OCI-LY3 (cell line): Measurements from ENCODE around the gene PDLIM5.

Source experiments
- H2AFZ ChIP-seq: fragments of 200-600, 300-600 bp; shearing (Covaris generic); 2 replicates; pipeline ENCODE4 v1.6.0; 2014; ENCODE audit warnings: antibody characterized with exemption, low read depth, low read length
- H3K27ac ChIP-seq: fragments of 200-600, 300-600 bp; sonication (generic); 2 replicates; pipeline ENCODE4 v1.5.1; 2014; ENCODE audit warnings: mild to moderate bottlenecking, low read length, moderate library complexity, mixed read lengths
- H3K27me3 ChIP-seq: fragments of 200-600, 300-600 bp; sonication (generic); 2 replicates; pipeline ENCODE4 v1.6.1; 2014; ENCODE audit warnings: low read depth, low read length, mixed read lengths
- H3K36me3 ChIP-seq: fragments of 200-600, 300-600 bp; sonication (generic); replicated peaks from 2 replicates; pipeline ENCODE3; 2014; ENCODE audit warnings: low read depth, low read length, mixed read lengths
- H3K4me1 ChIP-seq: fragments of 300-600, 200-600 bp; sonication (generic); 2 replicates; pipeline ENCODE4 v1.6.1; 2014; ENCODE audit warnings: low read length, mixed read lengths
- H3K4me2 ChIP-seq: fragments of 200-600, 300-600 bp; sonication (generic); 2 replicates; pipeline ENCODE4 v1.6.1; 2014; ENCODE audit warnings: low read length, mixed read lengths
- H3K4me3 ChIP-seq: fragments of 300-600, 200-600 bp; sonication (generic); 2 replicates; pipeline ENCODE4 v1.5.1; 2014; ENCODE audit warnings: antibody characterized with exemption, mild to moderate bottlenecking, low read length, moderate library complexity
- H3K79me2 ChIP-seq: fragments of 300-600, 200-600 bp; shearing (Covaris generic); 2 replicates; pipeline ENCODE4 v1.6.1; 2014; ENCODE audit warnings: mild to moderate bottlenecking, low read length, mixed read lengths
- H3K9ac ChIP-seq: fragments of 300-600, 200-600 bp; shearing (Covaris generic); 2 replicates; pipeline ENCODE4 v1.6.0; 2014; ENCODE audit warnings: mild to moderate bottlenecking, low read length, moderate library complexity
- H3K9me3 ChIP-seq: fragments of 200-600, 300-600 bp; shearing (Covaris generic); 2 replicates; pipeline ENCODE4 v1.6.1; 2014; ENCODE audit warnings: low read length, mixed read lengths; ENCODE audit not compliant: insufficient read depth
- H4K20me1 ChIP-seq: fragments of 200-600, 300-600 bp; sonication (generic); 2 replicates; pipeline ENCODE4 v1.6.1; 2016; ENCODE audit warnings: low read length, mixed read lengths; ENCODE audit not compliant: insufficient read depth
- EZH2phosphoT487 ChIP-seq: fragments of 200-600 bp; shearing (Covaris generic); IDR thresholded peaks from 2 replicates; pipeline ENCODE4 v1.6.1; 2018; ENCODE audit warnings: antibody characterized with exemption, mixed run types, low read depth
- TF ChIP-seq, protein P1 (sequence below): fragments of 200-600, 300-600 bp; sonication (generic); IDR thresholded peaks from 2 replicates; pipeline ENCODE4 v1.5.1; 2014; ENCODE audit warnings: antibody characterized with exemption, low read length, low read depth

Gene PDLIM5

DNA sequence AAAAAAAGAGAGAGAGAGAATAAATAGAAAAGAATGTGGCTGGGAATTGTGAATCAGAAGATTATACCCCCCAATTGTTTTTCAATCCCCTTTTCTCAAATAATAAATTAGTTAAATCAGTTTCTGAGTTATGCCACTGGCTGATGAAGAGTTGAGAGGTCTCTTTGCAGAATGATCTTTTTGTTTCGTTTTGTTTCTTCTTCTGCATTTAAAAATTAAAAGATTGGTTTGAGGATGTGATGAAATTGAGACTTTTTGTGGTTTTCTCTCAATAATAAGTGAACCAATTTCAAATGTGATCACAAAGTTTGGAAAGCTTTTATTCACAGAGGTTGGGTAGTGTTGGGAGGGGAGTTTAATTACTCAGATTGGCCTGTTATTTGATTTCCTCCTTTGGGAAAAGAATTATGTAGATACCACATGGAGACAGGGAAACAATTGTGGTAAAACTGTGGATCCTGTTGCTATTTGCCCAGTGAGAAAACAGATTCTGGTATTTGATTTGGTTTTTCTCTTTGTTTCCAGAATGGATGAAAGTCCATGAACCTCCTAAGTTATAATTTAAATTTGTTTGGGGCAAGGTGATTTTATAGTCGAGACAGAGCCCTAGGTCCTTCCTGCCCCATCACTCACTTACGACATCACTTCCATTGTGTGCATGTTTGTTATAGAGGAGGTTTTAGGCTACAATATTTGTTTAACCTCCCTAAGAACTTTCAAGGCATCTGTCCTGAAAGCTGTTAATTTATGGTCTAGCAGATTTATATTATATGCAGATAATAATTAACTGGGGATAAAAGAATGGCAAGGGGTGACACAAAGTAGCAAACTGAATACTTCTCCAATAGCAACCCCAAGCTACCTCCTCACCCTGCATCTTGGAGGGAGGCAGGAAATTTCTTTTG lies 214.0 kb downstream of the PDLIM5 start:
- H3K36me3 ChIP-seq = no peaks in the 10 kb centered on the region

DNA sequence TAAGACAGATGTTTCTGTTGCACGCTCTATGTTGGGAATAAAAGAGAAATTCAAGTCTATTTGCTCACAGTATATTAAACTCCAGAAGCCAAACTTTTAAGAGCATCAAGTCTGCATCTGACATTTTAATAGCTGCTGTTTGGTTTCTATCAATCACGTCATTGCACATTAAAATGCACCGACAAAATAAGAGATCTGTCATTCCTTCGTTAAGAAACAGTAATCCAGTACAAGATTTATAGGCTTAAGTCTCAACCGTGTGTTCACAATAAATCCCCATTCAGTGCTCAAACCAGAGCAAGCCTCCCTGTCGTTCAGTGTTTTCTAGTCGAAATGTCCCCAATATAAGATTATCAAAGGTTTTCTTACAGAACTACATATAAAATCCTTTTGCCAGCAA lies 217.0 kb downstream of the PDLIM5 start:
- H3K27me3 ChIP-seq = no peaks in the 10 kb centered on the region
- no peaks in the 10 kb centered on the region for H3K36me3 ChIP-seq
- H3K4me3 ChIP-seq = no peak overlapping the region
- no peak overlapping the region for H2AFZ ChIP-seq
- no peak overlapping the region for H3K4me2 ChIP-seq
- no peaks in the 10 kb centered on the region for H3K9me3 ChIP-seq
- no peak overlapping the region for H3K27ac ChIP-seq
- no peaks in the 10 kb centered on the region for H3K4me1 ChIP-seq
- no peaks in the 10 kb centered on the region for H3K79me2 ChIP-seq
- H4K20me1 ChIP-seq = no peaks in the 10 kb centered on the region
- TF ChIP-seq, protein P1, sequence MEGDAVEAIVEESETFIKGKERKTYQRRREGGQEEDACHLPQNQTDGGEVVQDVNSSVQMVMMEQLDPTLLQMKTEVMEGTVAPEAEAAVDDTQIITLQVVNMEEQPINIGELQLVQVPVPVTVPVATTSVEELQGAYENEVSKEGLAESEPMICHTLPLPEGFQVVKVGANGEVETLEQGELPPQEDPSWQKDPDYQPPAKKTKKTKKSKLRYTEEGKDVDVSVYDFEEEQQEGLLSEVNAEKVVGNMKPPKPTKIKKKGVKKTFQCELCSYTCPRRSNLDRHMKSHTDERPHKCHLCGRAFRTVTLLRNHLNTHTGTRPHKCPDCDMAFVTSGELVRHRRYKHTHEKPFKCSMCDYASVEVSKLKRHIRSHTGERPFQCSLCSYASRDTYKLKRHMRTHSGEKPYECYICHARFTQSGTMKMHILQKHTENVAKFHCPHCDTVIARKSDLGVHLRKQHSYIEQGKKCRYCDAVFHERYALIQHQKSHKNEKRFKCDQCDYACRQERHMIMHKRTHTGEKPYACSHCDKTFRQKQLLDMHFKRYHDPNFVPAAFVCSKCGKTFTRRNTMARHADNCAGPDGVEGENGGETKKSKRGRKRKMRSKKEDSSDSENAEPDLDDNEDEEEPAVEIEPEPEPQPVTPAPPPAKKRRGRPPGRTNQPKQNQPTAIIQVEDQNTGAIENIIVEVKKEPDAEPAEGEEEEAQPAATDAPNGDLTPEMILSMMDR = no peak
- no peak for TF ChIP-seq EZH2phosphoT487
- no peak overlapping the region for H3K9ac ChIP-seq

More for the DNA sequence above, 214.0 kb downstream of the PDLIM5 start:
- H3K79me2 ChIP-seq = no peaks in the 10 kb centered on the region
- no peak for TF ChIP-seq EZH2phosphoT487
- TF ChIP-seq, protein P1 = no peak
- no peak overlapping the region for H3K4me2 ChIP-seq
- H4K20me1 ChIP-seq = no peaks in the 10 kb centered on the region
- H2AFZ ChIP-seq = no peak overlapping the region
- no peaks in the 10 kb centered on the region for H3K4me1 ChIP-seq
- H3K4me3 ChIP-seq = no peak overlapping the region
- H3K27me3 ChIP-seq = no peaks in the 10 kb centered on the region
- H3K9ac ChIP-seq = no peak overlapping the region
- H3K27ac ChIP-seq = no peak overlapping the region
- H3K9me3 ChIP-seq = no peaks in the 10 kb centered on the region

DNA sequence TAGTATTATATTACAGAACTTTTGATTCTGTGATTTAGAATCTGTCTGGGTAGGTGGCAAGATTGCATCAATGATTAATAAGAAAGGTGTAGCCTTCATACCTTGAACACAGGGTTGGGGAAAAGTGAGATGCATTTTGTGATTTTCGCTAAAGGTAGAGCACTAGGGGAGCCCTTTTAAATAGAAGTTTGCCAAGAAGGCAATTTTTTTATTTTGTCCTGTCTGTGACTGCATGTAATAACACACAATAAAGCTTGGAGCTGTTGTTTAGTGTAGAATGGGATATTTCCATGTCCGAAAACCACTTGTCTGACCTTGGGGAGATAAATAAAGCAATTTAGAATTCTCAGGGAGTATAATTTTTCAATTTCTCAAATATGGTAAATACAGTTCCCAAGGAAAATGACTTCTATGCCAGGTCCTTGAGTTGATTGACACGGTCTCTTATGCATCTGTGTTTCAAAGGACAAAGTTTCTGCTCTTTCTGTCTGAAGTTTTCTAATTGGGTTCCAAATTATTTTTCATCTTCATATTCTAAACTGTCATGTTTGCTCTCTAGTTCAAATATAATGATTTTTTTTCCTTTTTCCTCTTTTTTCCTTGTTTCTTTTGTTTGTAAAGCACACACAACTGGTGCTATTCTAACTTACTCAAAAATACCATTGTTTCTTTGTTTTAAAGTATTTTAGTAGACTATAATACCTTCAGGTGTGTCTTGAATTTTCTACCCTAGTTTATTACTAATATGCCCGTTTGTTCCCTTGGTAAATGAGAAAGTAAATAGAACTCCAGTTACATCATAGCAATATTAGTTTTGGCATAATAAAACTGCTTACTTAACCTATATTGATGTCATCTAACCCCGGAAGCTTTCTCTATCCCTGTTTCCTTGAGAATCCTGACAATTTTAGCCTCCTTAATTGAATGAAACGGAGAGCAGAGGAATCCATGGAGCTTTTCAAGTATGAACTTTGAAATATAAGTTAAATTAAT lies 218.2 kb downstream of the PDLIM5 start:
- H3K4me2 ChIP-seq = no peak overlapping the region
- H3K27ac ChIP-seq = no peak overlapping the region
- no peaks in the 10 kb centered on the region for H4K20me1 ChIP-seq
- no peaks in the 10 kb centered on the region for H3K79me2 ChIP-seq
- H3K9ac ChIP-seq = no peak overlapping the region
- no peaks in the 10 kb centered on the region for H3K9me3 ChIP-seq
- H3K27me3 ChIP-seq = no peaks in the 10 kb centered on the region
- H2AFZ ChIP-seq = no peak overlapping the region
- no peaks in the 10 kb centered on the region for H3K4me1 ChIP-seq
- TF ChIP-seq, protein P1 = no peak
- no peak for TF ChIP-seq EZH2phosphoT487
- no peak overlapping the region for H3K4me3 ChIP-seq
- H3K36me3 ChIP-seq = no peaks in the 10 kb centered on the region

DNA sequence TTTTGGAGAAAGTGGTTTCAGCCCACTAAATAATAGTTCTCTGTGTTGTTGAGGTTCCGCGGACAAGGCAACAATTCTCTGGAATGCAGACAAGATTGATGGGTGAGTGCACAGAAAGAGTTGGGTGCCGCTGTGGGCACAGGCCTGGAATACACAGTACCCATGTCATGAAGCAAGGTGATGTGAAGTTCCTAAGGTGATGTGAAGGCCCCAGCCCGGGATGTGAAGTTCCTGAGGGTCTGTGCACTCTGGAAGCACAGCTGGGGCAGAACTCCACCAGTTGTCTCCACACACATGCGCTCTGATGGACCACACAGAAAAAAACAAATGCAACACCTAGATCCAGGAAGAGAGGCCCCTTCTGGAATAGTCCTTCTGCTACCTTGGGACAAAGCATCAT lies 219.4 kb downstream of the PDLIM5 start:
- Histone ChIP-seq H3K4me3 (no peak overlapping the region), H3K4me2 (no peak overlapping the region), H3K9me3 (no peaks in the 10 kb centered on the region), H3K9ac (no peak overlapping the region), H3K4me1 (no peaks in the 10 kb centered on the region), H3K27ac (no peak overlapping the region), H2AFZ (no peak overlapping the region), H4K20me1 (no peaks in the 10 kb centered on the region), H3K79me2 (no peaks in the 10 kb centered on the region), H3K27me3 (no peaks in the 10 kb centered on the region), H3K36me3 (no peaks in the 10 kb centered on the region)
- TF ChIP-seq, protein P1 = no peak
- no peak for TF ChIP-seq EZH2phosphoT487
